Testis (tissue), 3 donors: Measurements from ENCODE around the gene CDKAL1. TPM values are rescaled to one million over a fixed set of nuclear protein-coding genes. Genes with fewer than 3 reads are reported as not detected.
"Not testable (repeated sequence)": the region's sequence is repeated elsewhere in the genome, so short reads cannot be mapped to it uniquely, and the experiment has no call there.

Source experiments
- DNase-seq: peaks from one replicate; pipeline ENCODE4 v3.0.0-alpha.2; 2019
- H3K27ac ChIP-seq, 2 donors: fragments of 200-600 bp; sonication (generic); one replicate each; pipeline ENCODE4 v1.5.1; 2019
- H3K27me3 ChIP-seq: fragments of 200-600 bp; sonication (generic); one replicate; pipeline ENCODE4 v1.5.1; 2019
- H3K36me3 ChIP-seq: fragments of 200-600 bp; sonication (generic); one replicate; pipeline ENCODE4 v1.5.1; 2017; ENCODE audit warnings: low read depth; ENCODE audit errors: missing control alignments
- H3K4me1 ChIP-seq: fragments of 200-600 bp; sonication (generic); one replicate; pipeline ENCODE4 v1.5.1; 2019
- H3K4me3 ChIP-seq, 2 donors: fragments of 200-600 bp; sonication (generic); one replicate each; pipeline ENCODE4 v1.5.1; 2017 to 2019
- H3K9me3 ChIP-seq: fragments of 200-600 bp; sonication (generic); one replicate; pipeline ENCODE4 v1.5.1; 2017
- CTCF ChIP-seq, 3 experiments: fragments of 450-650 bp in 2 of 3; fragments of 200-600 bp in 1 of 3; sonication (generic) in 1 of 3; IDR thresholded peaks; one replicate each; pipeline ENCODE4 v1.5.1; 2016 to 2019; ENCODE audit warnings: antibody characterized with exemption in 3 of 3, mild to moderate bottlenecking in 2 of 3, moderate library complexity in 1 of 3
- POLR2A ChIP-seq: fragments of 450-650 bp; IDR thresholded peaks from one replicate; pipeline ENCODE4 v1.6.1; 2017; ENCODE audit warnings: antibody characterized with exemption, mild to moderate bottlenecking, moderate library complexity
- WGBS, 2 donors: methylation state at CpG; one replicate each; pipeline ENCODE4 v1.1.5; 2018; 5-methylcytosine and 5-hydroxymethylcytosine counted together
- intact Hi-C: fragments of 100-400 bp; cut with DNase I; formaldehyde crosslinking; loops from one replicate; pipeline ENCODE4 v1.15.1; 2023; ENCODE audit warnings: low total_unique reads
- polyA plus RNA-seq: library from polyadenylated mRNA; stranded (reverse); fragments of 350-450 nt; fragmentation: Illumina TruSeq; extraction: RNeasy Lipid Tissue Mini Kit (QIAGEN cat#74804); gene quantifications from one replicate; pipeline ENCODE4 v1.2.3, GENCODE V29; 2014; ENCODE audit warnings: low read depth, low replicate concordance; ENCODE audit not compliant: insufficient read depth
- total RNA-seq, 2 donors: library from RNA; depleted of rRNA; stranded (reverse); fragments of >200 nt; gene quantifications; one replicate each; pipeline ENCODE4 v1.2.3, GENCODE V29; 2016

The CDKAL1 gene
- total and polyA plus RNA-seq, 3 donors from 2014 or later, result 11.1 to 18.5 (median 16.1) TPM

GRCh38 chr6:20608356-20608755, 74.1 kb downstream of the CDKAL1 start:
- no peaks in the 10 kb centered on the region for H3K36me3 ChIP-seq
- H3K27me3 ChIP-seq, result no peaks in the 10 kb centered on the region
- no peak overlapping the region for H3K4me3 ChIP-seq
- no peaks in the 10 kb centered on the region for H3K4me1 ChIP-seq
- no peaks in the 10 kb centered on the region for H3K9me3 ChIP-seq
- 94 to 95% methylated on average over 4 of the region's 4 CpGs for WGBS, 2 donors
- H3K27ac ChIP-seq, result no peak overlapping the region
- TF ChIP-seq POLR2A, result no peak
- no peak for TF ChIP-seq CTCF (IDR thresholded peaks at IDR 0.05)
- DNase-seq, result no peak
- intact Hi-C loops, result no loop called here

- H3K36me3 ChIP-seq, result no peaks in the 10 kb centered on the region
- no peak overlapping the region for H3K27ac ChIP-seq
- no peak overlapping the region for H3K4me3 ChIP-seq
- no peaks in the 10 kb centered on the region for H3K9me3 ChIP-seq
- WGBS, 2 donors, result 55 to 71% methylated on average over 2 of the region's 2 CpGs
- DNase-seq, result no peak
- H3K27me3 ChIP-seq, result no peaks in the 10 kb centered on the region
- no peaks in the 10 kb centered on the region for H3K4me1 ChIP-seq
- intact Hi-C loops, result no loop called here
- TF ChIP-seq POLR2A (no peak), CTCF (IDR thresholded peaks at IDR 0.05) (no peak)
Observed at GRCh38 chr6:20608905-20609304, 74.6 kb downstream of the CDKAL1 start.

- H3K36me3 ChIP-seq, H3K9me3 ChIP-seq, H3K4me1 ChIP-seq, H3K27me3 ChIP-seq, DNase-seq, H3K4me3 ChIP-seq, intact Hi-C loops, H3K27ac ChIP-seq: not testable (repeated sequence)
- 96 to 98% methylated on average over 2 of the region's 2 CpGs for WGBS, 2 donors
Observed at GRCh38 chr6:20609924-20610323, 75.7 kb downstream of the CDKAL1 start.

GRCh38 chr6:20610636-20611370, 76.5 kb downstream of the CDKAL1 start:
- TF ChIP-seq CTCF (IDR thresholded peaks at IDR 0.05) (no peak), POLR2A (no peak)
- intact Hi-C loops, result no loop called here

GRCh38 chr6:20617537-20617936, 83.3 kb downstream of the CDKAL1 start:
- intact Hi-C loops, H3K27ac ChIP-seq, H3K9me3 ChIP-seq, H3K27me3 ChIP-seq, H3K4me1 ChIP-seq, H3K36me3 ChIP-seq, H3K4me3 ChIP-seq, DNase-seq: not testable (repeated sequence)
- 91 to 100% methylated on average over 3 of the region's 3 CpGs for WGBS, 2 donors

More at GRCh38 chr6:20610636-20611370, 76.5 kb downstream of the CDKAL1 start:
- no peaks in the 10 kb centered on the region for H3K4me1 ChIP-seq
- no peak overlapping the region for H3K4me3 ChIP-seq
- H3K27me3 ChIP-seq, result no peaks in the 10 kb centered on the region
- DNase-seq, result no peak
- H3K36me3 ChIP-seq, result no peaks in the 10 kb centered on the region
- 93 to 94% methylated on average over 2 of the region's 2 CpGs for WGBS, 2 donors
- no peaks in the 10 kb centered on the region for H3K9me3 ChIP-seq
- H3K27ac ChIP-seq, result no peak overlapping the region

GRCh38 chr6:20620043-20620442, 85.8 kb downstream of the CDKAL1 start:
- no peaks in the 10 kb centered on the region for H3K4me1 ChIP-seq
- H3K9me3 ChIP-seq, result no peaks in the 10 kb centered on the region
- intact Hi-C loops, result no loop called here
- TF ChIP-seq CTCF (IDR thresholded peaks at IDR 0.05) (no peak), POLR2A (no peak)
- WGBS, 2 donors, result 95% methylated on average over 2 of the region's 2 CpGs
- H3K27ac ChIP-seq, result no peak overlapping the region
- no peak overlapping the region for H3K4me3 ChIP-seq
- H3K36me3 ChIP-seq, result no peaks in the 10 kb centered on the region
- no peak for DNase-seq
- H3K27me3 ChIP-seq, result no peaks in the 10 kb centered on the region
